ENCODE data around the gene NDUFS6. TPM values are rescaled to one million over a fixed set of nuclear protein-coding genes. Genes with fewer than 3 reads are reported as not detected.

NDUFS6 gene
- total and polyA plus RNA-seq, 2 donors (not counting 1 experiment from before 2014, with no cell fraction given): 21.8 to 68.5 TPM

DNA sequence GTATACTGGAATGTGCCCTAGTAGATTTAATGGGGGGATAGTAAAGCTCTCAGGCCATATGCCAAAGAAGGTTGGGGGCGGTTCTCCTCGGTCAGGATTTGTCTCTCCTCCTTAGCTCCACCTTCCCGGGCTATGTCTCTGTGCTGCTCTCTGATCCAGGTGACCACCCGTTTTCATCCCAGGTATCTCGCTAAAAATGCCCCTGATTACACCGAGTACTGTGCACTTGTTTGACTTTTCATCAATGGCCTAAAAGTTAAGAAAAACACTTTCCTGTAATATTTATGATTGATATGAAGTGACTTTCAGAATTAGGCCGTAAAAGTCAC lies 724 bp downstream of the NDUFS6 start:
- Histone ChIP-seq H3K27ac (ENCODE audit: insufficient read depth, low read length) (peak overlapping the region; percentile 77), H3K9me3 (ENCODE audit: control insufficient read depth, insufficient read depth, low read depth, low read length) (no peaks in the 10 kb centered on the region), H3K27me3 (ENCODE audit: control insufficient read depth, insufficient read depth, low read length) (no peaks in the 10 kb centered on the region), H4K20me1 (ENCODE audit: control insufficient read depth, extremely low read depth, insufficient read depth, low read length) (no peaks in the 10 kb centered on the region), H3K9ac (ENCODE audit: insufficient read depth, low read length) (no peak overlapping the region), H3K36me3 (ENCODE audit: control insufficient read depth, insufficient read depth, low read length) (peaks cover 28% of the 10 kb centered on the region), H3K4me3 (replicated peaks in 1 of 4; ENCODE audit: control extremely low read depth in 1 of 4, insufficient read depth in 1 of 4, low read depth in 3 of 4, low read length in 4 of 4) (peak overlapping the region; percentile 91 to 97 (median 96)), H3K79me2 (ENCODE audit: control insufficient read depth, insufficient read depth, low read length) (peaks cover 67% of the 10 kb centered on the region), H2AFZ (ENCODE audit: low read length) (no peak overlapping the region), H3K4me2 (ENCODE audit: extremely low read depth, insufficient read depth, low read length) (peak overlapping the region; percentile 96), H3K4me1 (ENCODE audit: control insufficient read depth, extremely low read depth, insufficient read depth, low read length) (peaks cover 3% of the 10 kb centered on the region)
- TF ChIP-seq, protein P1, sequence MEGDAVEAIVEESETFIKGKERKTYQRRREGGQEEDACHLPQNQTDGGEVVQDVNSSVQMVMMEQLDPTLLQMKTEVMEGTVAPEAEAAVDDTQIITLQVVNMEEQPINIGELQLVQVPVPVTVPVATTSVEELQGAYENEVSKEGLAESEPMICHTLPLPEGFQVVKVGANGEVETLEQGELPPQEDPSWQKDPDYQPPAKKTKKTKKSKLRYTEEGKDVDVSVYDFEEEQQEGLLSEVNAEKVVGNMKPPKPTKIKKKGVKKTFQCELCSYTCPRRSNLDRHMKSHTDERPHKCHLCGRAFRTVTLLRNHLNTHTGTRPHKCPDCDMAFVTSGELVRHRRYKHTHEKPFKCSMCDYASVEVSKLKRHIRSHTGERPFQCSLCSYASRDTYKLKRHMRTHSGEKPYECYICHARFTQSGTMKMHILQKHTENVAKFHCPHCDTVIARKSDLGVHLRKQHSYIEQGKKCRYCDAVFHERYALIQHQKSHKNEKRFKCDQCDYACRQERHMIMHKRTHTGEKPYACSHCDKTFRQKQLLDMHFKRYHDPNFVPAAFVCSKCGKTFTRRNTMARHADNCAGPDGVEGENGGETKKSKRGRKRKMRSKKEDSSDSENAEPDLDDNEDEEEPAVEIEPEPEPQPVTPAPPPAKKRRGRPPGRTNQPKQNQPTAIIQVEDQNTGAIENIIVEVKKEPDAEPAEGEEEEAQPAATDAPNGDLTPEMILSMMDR (conservative IDR thresholded peaks at IDR 0.05 in 1 of 2, IDR thresholded peaks at IDR 0.05 in 1 of 2; ENCODE audit: low read depth in 1 of 2, low read length in 2 of 2): no peak
- no peak for TF ChIP-seq EZH2 (IDR thresholded peaks at IDR 0.05; ENCODE audit: low read length, missing control alignments)
- no peak for DNase-seq (ENCODE audit: low read depth in 2 of 2)

GRCh38 chr5:1803192-1803591 lies 2.0 kb downstream of the NDUFS6 start:
- no peak overlapping the region for H2AFZ ChIP-seq (ENCODE audit: low read length)
- peaks cover 25% of the 10 kb centered on the region for H3K36me3 ChIP-seq (ENCODE audit: control insufficient read depth, insufficient read depth, low read length)
- H3K4me3 ChIP-seq (replicated peaks in 1 of 4; ENCODE audit: control extremely low read depth in 1 of 4, insufficient read depth in 1 of 4, low read depth in 3 of 4, low read length in 4 of 4): no peak overlapping the region
- H3K4me1 ChIP-seq (ENCODE audit: control insufficient read depth, extremely low read depth, insufficient read depth, low read length): peaks cover 3% of the 10 kb centered on the region
- no peak for DNase-seq (ENCODE audit: low read depth in 2 of 2)
- H3K27ac ChIP-seq (ENCODE audit: insufficient read depth, low read length): no peak overlapping the region
- no peak overlapping the region for H3K9ac ChIP-seq (ENCODE audit: insufficient read depth, low read length)
- no peaks in the 10 kb centered on the region for H3K9me3 ChIP-seq (ENCODE audit: control insufficient read depth, insufficient read depth, low read depth, low read length)
- H3K4me2 ChIP-seq (ENCODE audit: extremely low read depth, insufficient read depth, low read length): no peak overlapping the region
- TF ChIP-seq, protein P1 (conservative IDR thresholded peaks at IDR 0.05 in 1 of 2, IDR thresholded peaks at IDR 0.05 in 1 of 2; ENCODE audit: low read depth in 1 of 2, low read length in 2 of 2): no peak
- no peak for TF ChIP-seq EZH2 (IDR thresholded peaks at IDR 0.05; ENCODE audit: low read length, missing control alignments)
- H3K79me2 ChIP-seq (ENCODE audit: control insufficient read depth, insufficient read depth, low read length): peaks cover 66% of the 10 kb centered on the region
- no peaks in the 10 kb centered on the region for H4K20me1 ChIP-seq (ENCODE audit: control insufficient read depth, extremely low read depth, insufficient read depth, low read length)
- no peaks in the 10 kb centered on the region for H3K27me3 ChIP-seq (ENCODE audit: control insufficient read depth, insufficient read depth, low read length)

GRCh38 chr5:1804001-1804690 lies 2.9 kb downstream of the NDUFS6 start:
- DNase-seq (ENCODE audit: low read depth in 2 of 2): no peak
- Histone ChIP-seq H2AFZ (ENCODE audit: low read length) (no peak overlapping the region), H3K27ac (ENCODE audit: insufficient read depth, low read length) (no peak overlapping the region), H3K4me2 (ENCODE audit: extremely low read depth, insufficient read depth, low read length) (no peak overlapping the region), H3K27me3 (ENCODE audit: control insufficient read depth, insufficient read depth, low read length) (no peaks in the 10 kb centered on the region), H3K4me3 (replicated peaks in 1 of 4; ENCODE audit: control extremely low read depth in 1 of 4, insufficient read depth in 1 of 4, low read depth in 3 of 4, low read length in 4 of 4) (no peak overlapping the region), H3K9ac (ENCODE audit: insufficient read depth, low read length) (no peak overlapping the region), H3K79me2 (ENCODE audit: control insufficient read depth, insufficient read depth, low read length) (peaks cover 61% of the 10 kb centered on the region), H3K9me3 (ENCODE audit: control insufficient read depth, insufficient read depth, low read depth, low read length) (no peaks in the 10 kb centered on the region), H3K36me3 (ENCODE audit: control insufficient read depth, insufficient read depth, low read length) (peaks cover 26% of the 10 kb centered on the region), H4K20me1 (ENCODE audit: control insufficient read depth, extremely low read depth, insufficient read depth, low read length) (no peaks in the 10 kb centered on the region), H3K4me1 (ENCODE audit: control insufficient read depth, extremely low read depth, insufficient read depth, low read length) (no peaks in the 10 kb centered on the region)
- no peak for TF ChIP-seq EZH2 (IDR thresholded peaks at IDR 0.05; ENCODE audit: low read length, missing control alignments)

Data from fibroblast of lung (primary cell).